CD4-positive, alpha-beta T cell treated with Interleukin-17A for 1 hour (primary cell): Measurements from ENCODE around the gene ABI3BP.

Experiments
- DNase-seq: peaks from one replicate; pipeline ENCODE4 v3.0.0-alpha.2; 2020

The ABI3BP gene

GRCh38 chr3:100941041-100941440 lies 52.2 kb downstream of the ABI3BP start:
- DNase-seq = no peak

GRCh38 chr3:100936931-100937330 lies 56.3 kb downstream of the ABI3BP start:
- no peak for DNase-seq

GRCh38 chr3:100932491-100932890 lies 60.7 kb downstream of the ABI3BP start:
- no peak for DNase-seq

GRCh38 chr3:100928638-100929428 lies 64.4 kb downstream of the ABI3BP start:
- DNase-seq = no peak

- no peak for DNase-seq
These were observed 65.4 kb downstream of the ABI3BP start for GRCh38 chr3:100927775-100928174.

GRCh38 chr3:100915706-100916495 lies 77.3 kb downstream of the ABI3BP start:
- no peak for DNase-seq

GRCh38 chr3:100913870-100914648 lies 79.2 kb downstream of the ABI3BP start:
- no peak for DNase-seq

- DNase-seq = no peak
These were observed 80.2 kb downstream of the ABI3BP start for GRCh38 chr3:100912976-100913545.

- DNase-seq = no peak
These were observed 80.7 kb downstream of the ABI3BP start for GRCh38 chr3:100912571-100912970.

GRCh38 chr3:100911956-100912355 lies 81.3 kb downstream of the ABI3BP start:
- DNase-seq = no peak

- no peak for DNase-seq
These were observed 82.2 kb downstream of the ABI3BP start for GRCh38 chr3:100910986-100911385.

GRCh38 chr3:100902572-100902971 lies 90.6 kb downstream of the ABI3BP start:
- DNase-seq = no peak

GRCh38 chr3:100900671-100901335 lies 92.4 kb downstream of the ABI3BP start:
- DNase-seq = no peak

GRCh38 chr3:100899440-100900091 lies 93.7 kb downstream of the ABI3BP start:
- no peak for DNase-seq

- DNase-seq = no peak
These were observed 94.5 kb downstream of the ABI3BP start for GRCh38 chr3:100898681-100899080.

- DNase-seq = no peak
These were observed 96.2 kb downstream of the ABI3BP start for GRCh38 chr3:100896994-100897393.

GRCh38 chr3:100893590-100893989 lies 99.6 kb downstream of the ABI3BP start:
- no peak for DNase-seq

- DNase-seq = no peak
These were observed 100.1 kb downstream of the ABI3BP start for GRCh38 chr3:100893108-100893507.

- no peak for DNase-seq
These were observed 101.4 kb downstream of the ABI3BP start for GRCh38 chr3:100891827-100892226.

GRCh38 chr3:100891033-100891432 lies 102.2 kb downstream of the ABI3BP start:
- DNase-seq = no peak

- no peak for DNase-seq
These were observed 104.3 kb downstream of the ABI3BP start for GRCh38 chr3:100888881-100889280.

- DNase-seq = no peak
These were observed 110.6 kb downstream of the ABI3BP start for GRCh38 chr3:100882571-100882984.
